Measurements from ENCODE around the gene DDAH2.
A peak's percentile ranks its signal among the peaks of the same experiment; 100 is the strongest.
"Not testable (repeated sequence)": the region's sequence is repeated elsewhere in the genome, so short reads cannot be mapped to it uniquely, and the experiment has no call there.

The DDAH2 gene

GRCh38 chr6:31709157-31709556 is 19.9 kb downstream of the DDAH2 start:
- H3K4me3 ChIP-seq (ENCODE audit: low read depth in 1 of 2, low read length in 2 of 2); H3K4me1 ChIP-seq (ENCODE audit: control insufficient read depth in 1 of 2, insufficient read depth in 2 of 2, low read length in 2 of 2); H3K36me3 ChIP-seq (ENCODE audit: control insufficient read depth in 1 of 2, insufficient read depth in 2 of 2, low read length in 2 of 2); H3K27me3 ChIP-seq (ENCODE audit: low read depth, low read length); H3K27ac ChIP-seq (ENCODE audit: low read length); H3K9me3 ChIP-seq (ENCODE audit: control insufficient read depth in 1 of 2, low read length in 2 of 2): not testable (repeated sequence)

- Histone ChIP-seq H3K27ac (ENCODE audit: low read length) (no peak overlapping the region), H3K27me3 (ENCODE audit: low read depth, low read length) (no peaks in the 10 kb centered on the region), H3K4me1 (ENCODE audit: control insufficient read depth in 1 of 2, insufficient read depth in 2 of 2, low read length in 2 of 2) (peaks cover 0 to 4% of the 10 kb centered on the region in 2 donors), H3K9me3 (ENCODE audit: control insufficient read depth in 1 of 2, low read length in 2 of 2) (no peaks in the 10 kb centered on the region), H3K36me3 (ENCODE audit: control insufficient read depth in 1 of 2, insufficient read depth in 2 of 2, low read length in 2 of 2) (no peaks in the 10 kb centered on the region), H3K4me3 (ENCODE audit: low read depth in 1 of 2, low read length in 2 of 2) (no peak overlapping the region)
Observed at GRCh38 chr6:31708224-31708623, 20.9 kb downstream of the DDAH2 start.

DNA sequence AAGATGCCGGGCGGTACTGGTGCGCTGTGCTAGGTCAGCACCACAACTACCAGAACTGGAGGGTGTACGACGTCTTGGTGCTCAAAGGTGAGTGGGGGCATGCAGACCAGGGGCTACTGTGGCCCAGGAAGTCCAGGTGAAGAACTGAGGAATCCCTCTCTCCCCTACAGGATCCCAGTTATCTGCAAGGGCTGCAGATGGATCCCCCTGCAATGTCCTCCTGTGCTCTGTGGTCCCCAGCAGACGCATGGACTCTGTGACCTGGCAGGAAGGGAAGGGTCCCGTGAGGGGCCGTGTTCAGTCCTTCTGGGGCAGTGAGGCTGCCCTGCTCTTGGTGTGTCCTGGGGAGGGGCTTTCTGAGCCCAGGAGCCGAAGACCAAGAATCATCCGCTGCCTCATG is 21.4 kb downstream of the DDAH2 start:
- H3K4me1 ChIP-seq (ENCODE audit: control insufficient read depth in 1 of 2, insufficient read depth in 2 of 2, low read length in 2 of 2) = peaks cover 0 to 4% of the 10 kb centered on the region in 2 donors
- no peak overlapping the region for H3K4me3 ChIP-seq (ENCODE audit: low read depth in 1 of 2, low read length in 2 of 2)
- H3K9me3 ChIP-seq (ENCODE audit: control insufficient read depth in 1 of 2, low read length in 2 of 2) = no peaks in the 10 kb centered on the region
- H3K27me3 ChIP-seq (ENCODE audit: low read depth, low read length) = no peaks in the 10 kb centered on the region
- H3K36me3 ChIP-seq (ENCODE audit: control insufficient read depth in 1 of 2, insufficient read depth in 2 of 2, low read length in 2 of 2) = no peaks in the 10 kb centered on the region
- H3K27ac ChIP-seq (ENCODE audit: low read length) = no peak overlapping the region

DNA sequence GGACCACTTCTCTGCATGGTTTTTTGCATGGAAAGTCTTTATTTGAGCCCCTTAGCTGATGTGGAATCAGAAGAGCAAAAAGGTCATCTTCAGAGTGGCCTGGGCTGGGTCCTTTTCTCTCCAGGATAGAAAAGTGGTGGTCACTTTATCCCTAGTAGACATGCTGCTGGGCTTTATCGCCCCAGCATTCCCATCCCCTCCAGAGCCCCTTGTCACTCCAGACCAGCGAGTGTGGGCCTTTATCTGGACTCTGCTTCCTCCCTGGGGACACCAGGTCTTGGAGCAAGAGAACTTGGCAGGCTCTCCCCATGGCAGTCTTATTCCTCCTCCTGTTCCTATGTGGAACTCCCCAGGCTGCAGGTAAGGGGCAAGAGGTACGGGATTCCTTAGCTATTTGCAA is 22.5 kb downstream of the DDAH2 start, which contains the start of gene LY6G6F:
LY6G6F (plus strand) TSS at position 268 of the 400 bp plus-strand sequence; CDS start at position 309, 41 bp downstream.
- H3K36me3 ChIP-seq (ENCODE audit: control insufficient read depth in 1 of 2, insufficient read depth in 2 of 2, low read length in 2 of 2) = no peaks in the 10 kb centered on the region
- H3K27ac ChIP-seq (ENCODE audit: low read length) = no peak within 1 kb of the TSS
- peaks cover 8 to 10% of the 10 kb centered on the region in 2 donors for H3K4me1 ChIP-seq (ENCODE audit: control insufficient read depth in 1 of 2, insufficient read depth in 2 of 2, low read length in 2 of 2)
- no peaks in the 10 kb centered on the region for H3K9me3 ChIP-seq (ENCODE audit: control insufficient read depth in 1 of 2, low read length in 2 of 2)
- no peak within 1 kb of the TSS for H3K4me3 ChIP-seq (ENCODE audit: low read depth in 1 of 2, low read length in 2 of 2)
- H3K27me3 ChIP-seq (ENCODE audit: low read depth, low read length) = no peaks in the 10 kb centered on the region

DNA sequence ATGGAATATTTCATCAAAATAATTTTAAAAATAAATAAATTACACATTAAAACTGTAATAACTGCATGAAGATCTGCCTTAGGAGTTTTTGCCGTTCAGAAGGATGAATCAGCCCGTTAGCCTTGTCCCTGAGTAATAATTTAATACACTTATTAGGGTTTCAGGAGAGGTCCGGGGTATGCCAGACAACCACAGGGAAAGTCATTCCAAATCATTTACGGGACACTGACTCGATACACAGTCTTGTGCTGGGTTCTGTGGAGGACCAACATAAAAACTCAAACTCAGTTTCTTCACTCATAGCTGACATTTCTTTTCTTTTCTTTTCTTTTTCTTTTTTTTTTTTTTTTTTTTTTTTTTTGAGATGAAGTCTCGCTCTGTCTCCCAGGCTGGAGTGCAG is 23.2 kb downstream of the DDAH2 start:
- Histone ChIP-seq H3K4me3 (ENCODE audit: low read depth in 1 of 2, low read length in 2 of 2) (no peak overlapping the region), H3K36me3 (ENCODE audit: control insufficient read depth in 1 of 2, insufficient read depth in 2 of 2, low read length in 2 of 2) (no peaks in the 10 kb centered on the region), H3K9me3 (ENCODE audit: control insufficient read depth in 1 of 2, low read length in 2 of 2) (no peaks in the 10 kb centered on the region), H3K27me3 (ENCODE audit: low read depth, low read length) (no peaks in the 10 kb centered on the region), H3K27ac (ENCODE audit: low read length) (no peak overlapping the region), H3K4me1 (ENCODE audit: control insufficient read depth in 1 of 2, insufficient read depth in 2 of 2, low read length in 2 of 2) (peaks cover 13 to 17% of the 10 kb centered on the region in 2 donors)

- Histone ChIP-seq H3K36me3 (ENCODE audit: control insufficient read depth in 1 of 2, insufficient read depth in 2 of 2, low read length in 2 of 2) (peaks cover 0 to 6% of the 10 kb centered on the region in 2 donors), H3K27ac (ENCODE audit: low read length) (peak within 1 kb of the TSS; percentile 99), H3K4me3 (ENCODE audit: low read depth in 1 of 2, low read length in 2 of 2) (peak within 1 kb of the TSS; percentile 77 to 98), H3K4me1 (ENCODE audit: control insufficient read depth in 1 of 2, insufficient read depth in 2 of 2, low read length in 2 of 2) (peaks cover 13 to 21% of the 10 kb centered on the region in 2 donors), H3K27me3 (ENCODE audit: low read depth, low read length) (no peaks in the 10 kb centered on the region), H3K9me3 (ENCODE audit: control insufficient read depth in 1 of 2, low read length in 2 of 2) (no peaks in the 10 kb centered on the region)
Observed at GRCh38 chr6:31702819-31703716, 26.0 kb downstream of the DDAH2 start, which contains the start of gene ABHD16A. ABHD16A (minus strand) TSS chr6:31703324; CDS start chr6:31703281, 43 bp downstream.

- no peaks in the 10 kb centered on the region for H3K27me3 ChIP-seq (ENCODE audit: low read depth, low read length)
- H3K36me3 ChIP-seq (ENCODE audit: control insufficient read depth in 1 of 2, insufficient read depth in 2 of 2, low read length in 2 of 2) = peaks cover 0 to 10% of the 10 kb centered on the region in 2 donors
- peaks cover 13 to 21% of the 10 kb centered on the region in 2 donors for H3K4me1 ChIP-seq (ENCODE audit: control insufficient read depth in 1 of 2, insufficient read depth in 2 of 2, low read length in 2 of 2)
- peak overlapping the region; percentile 77 to 98 for H3K4me3 ChIP-seq (ENCODE audit: low read depth in 1 of 2, low read length in 2 of 2)
- peak overlapping the region; percentile 99 for H3K27ac ChIP-seq (ENCODE audit: low read length)
- no peaks in the 10 kb centered on the region for H3K9me3 ChIP-seq (ENCODE audit: control insufficient read depth in 1 of 2, low read length in 2 of 2)
Observed at GRCh38 chr6:31702405-31702818, 26.7 kb downstream of the DDAH2 start.

GRCh38 chr6:31701666-31702404 is 27.3 kb downstream of the DDAH2 start:
- Histone ChIP-seq H3K4me1 (ENCODE audit: control insufficient read depth in 1 of 2, insufficient read depth in 2 of 2, low read length in 2 of 2) (peaks cover 13 to 21% of the 10 kb centered on the region in 2 donors), H3K27ac (ENCODE audit: low read length) (peak overlapping the region; percentile 99), H3K9me3 (ENCODE audit: control insufficient read depth in 1 of 2, low read length in 2 of 2) (no peaks in the 10 kb centered on the region), H3K27me3 (ENCODE audit: low read depth, low read length) (no peaks in the 10 kb centered on the region), H3K36me3 (ENCODE audit: control insufficient read depth in 1 of 2, insufficient read depth in 2 of 2, low read length in 2 of 2) (peaks cover 1 to 16% of the 10 kb centered on the region in 2 donors), H3K4me3 (ENCODE audit: low read depth in 1 of 2, low read length in 2 of 2) (peak overlapping the region; percentile 77 to 98)

- no peaks in the 10 kb centered on the region for H3K9me3 ChIP-seq (ENCODE audit: control insufficient read depth in 1 of 2, low read length in 2 of 2)
- peaks cover 13 to 21% of the 10 kb centered on the region in 2 donors for H3K4me1 ChIP-seq (ENCODE audit: control insufficient read depth in 1 of 2, insufficient read depth in 2 of 2, low read length in 2 of 2)
- H3K27me3 ChIP-seq (ENCODE audit: low read depth, low read length) = no peaks in the 10 kb centered on the region
- H3K36me3 ChIP-seq (ENCODE audit: control insufficient read depth in 1 of 2, insufficient read depth in 2 of 2, low read length in 2 of 2) = peaks cover 4 to 19% of the 10 kb centered on the region in 2 donors
- H3K4me3 ChIP-seq (ENCODE audit: low read depth in 1 of 2, low read length in 2 of 2) = peak overlapping the region in 1 of 2 donors; percentile 98
- no peak overlapping the region for H3K27ac ChIP-seq (ENCODE audit: low read length)
Observed at GRCh38 chr6:31700740-31701401, 28.2 kb downstream of the DDAH2 start.

- H3K27ac ChIP-seq (ENCODE audit: low read length) = no peak overlapping the region
- H3K4me1 ChIP-seq (ENCODE audit: control insufficient read depth in 1 of 2, insufficient read depth in 2 of 2, low read length in 2 of 2) = peaks cover 13 to 17% of the 10 kb centered on the region in 2 donors
Observed at GRCh38 chr6:31697555-31697954, 31.5 kb downstream of the DDAH2 start.

DNA sequence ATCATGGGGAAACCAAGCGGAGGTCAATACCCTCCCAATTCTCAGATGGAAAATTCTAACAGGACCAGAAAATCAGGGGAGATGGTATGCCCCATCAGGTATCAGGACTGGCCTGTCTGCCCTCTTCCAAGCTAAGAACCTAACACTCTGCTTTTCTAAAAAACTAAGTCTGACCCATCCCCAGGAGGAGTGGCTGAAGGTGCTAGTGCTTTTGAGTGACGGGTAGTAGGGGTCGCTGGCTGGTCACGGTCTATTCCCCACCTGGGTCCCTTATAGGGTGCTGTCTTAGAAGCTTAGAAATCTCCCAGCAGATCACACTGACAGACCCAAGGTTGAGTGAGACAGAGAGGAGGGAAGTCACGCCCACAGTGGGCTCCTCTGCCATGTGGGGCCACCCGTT is 35.6 kb downstream of the DDAH2 start:
- H3K4me1 ChIP-seq (ENCODE audit: control insufficient read depth in 1 of 2, insufficient read depth in 2 of 2, low read length in 2 of 2) = peaks cover 0 to 4% of the 10 kb centered on the region in 2 donors
- H3K27me3 ChIP-seq (ENCODE audit: low read depth, low read length) = no peaks in the 10 kb centered on the region
- no peak overlapping the region for H3K4me3 ChIP-seq (ENCODE audit: low read depth in 1 of 2, low read length in 2 of 2)
- no peak overlapping the region for H3K27ac ChIP-seq (ENCODE audit: low read length)
- H3K9me3 ChIP-seq (ENCODE audit: control insufficient read depth in 1 of 2, low read length in 2 of 2) = no peaks in the 10 kb centered on the region
- H3K36me3 ChIP-seq (ENCODE audit: control insufficient read depth in 1 of 2, insufficient read depth in 2 of 2, low read length in 2 of 2) = peaks cover 60 to 66% of the 10 kb centered on the region in 2 donors

More at GRCh38 chr6:31697555-31697954, 31.5 kb downstream of the DDAH2 start:
- no peak overlapping the region for H3K4me3 ChIP-seq (ENCODE audit: low read depth in 1 of 2, low read length in 2 of 2)
- H3K36me3 ChIP-seq (ENCODE audit: control insufficient read depth in 1 of 2, insufficient read depth in 2 of 2, low read length in 2 of 2) = peaks cover 29 to 36% of the 10 kb centered on the region in 2 donors
- H3K27me3 ChIP-seq (ENCODE audit: low read depth, low read length) = no peaks in the 10 kb centered on the region
- H3K9me3 ChIP-seq (ENCODE audit: control insufficient read depth in 1 of 2, low read length in 2 of 2) = no peaks in the 10 kb centered on the region
